HPDE6-E6E7 (cell line): ENCODE results near the gene TM9SF3.

Experiments
- DNase-seq: peaks from one replicate; pipeline ENCODE4 v3.0.0; 2011; ENCODE audit warnings: missing footprints; ENCODE audit errors: extremely low spot score

TM9SF3 gene

DNA sequence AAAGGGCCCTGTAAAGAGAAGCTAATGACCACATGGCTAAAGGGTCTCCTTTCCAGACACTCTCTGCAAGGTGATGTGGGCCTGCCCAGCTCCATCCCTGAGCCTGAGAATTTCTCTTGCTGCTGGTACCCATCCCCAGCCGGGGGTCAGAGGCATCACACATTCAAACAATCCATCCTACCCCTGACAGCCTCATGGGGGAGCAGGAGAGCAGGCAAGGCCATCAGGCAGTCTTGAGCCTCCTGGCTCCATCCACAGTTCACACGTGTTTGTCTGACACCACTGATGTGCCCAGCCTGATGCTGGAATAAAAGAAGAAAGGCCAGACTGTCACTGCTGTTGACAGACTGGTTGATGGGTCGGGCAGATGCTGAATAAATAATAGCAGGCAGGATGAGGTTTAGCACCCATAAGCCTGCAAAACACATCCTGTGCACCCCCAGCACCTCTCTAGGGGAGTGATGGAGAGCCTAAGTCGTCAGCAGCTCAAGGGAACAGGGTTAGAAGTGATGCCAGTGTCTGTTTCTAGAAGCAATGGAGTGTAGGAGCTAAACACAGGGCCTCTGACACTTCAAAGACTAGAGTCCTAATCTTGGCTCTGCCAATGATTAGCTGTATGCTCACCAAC, 116.6 kb downstream of the TM9SF3 start:
- DNase-seq = peak; percentile 55

DNA sequence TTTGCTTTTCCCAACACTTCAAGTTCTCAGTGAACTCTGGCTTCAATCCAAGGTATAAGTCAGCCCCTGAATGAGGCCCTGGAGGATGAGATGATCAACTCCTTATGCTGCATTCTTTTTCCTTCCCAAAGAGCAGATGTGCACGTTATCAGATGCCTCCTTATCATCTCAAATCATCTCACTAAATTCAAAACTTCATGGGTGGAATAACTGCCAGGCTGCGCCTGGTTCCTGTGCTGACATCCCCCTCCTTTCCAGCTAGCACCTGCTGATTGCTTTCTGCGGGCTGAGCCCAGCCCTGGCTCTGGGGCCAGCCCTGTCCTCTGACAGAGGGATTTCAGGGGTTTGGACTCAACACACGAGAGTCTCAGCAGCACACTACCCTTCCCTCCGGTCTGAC, 118.0 kb downstream of the TM9SF3 start:
- no peak for DNase-seq
